Caco-2 (cell line): ENCODE results near the gene PNPLA7. TPM values are rescaled to one million over a fixed set of nuclear protein-coding genes. Genes with fewer than 3 reads are reported as not detected.

Experiments used
- BruUV-seq: library from RNA; stranded (reverse); fragments of 400-500 nt; replicated peaks from 2 replicates; lab custom pipeline; 2021; lab: Mats Ljungman, UMichigan
- CTCF ChIA-PET: fragments of 300-600 bp; sonication (Branson Sonifier 250); formaldehyde crosslinking; loops from one replicate; lab custom pipeline; 2022; ENCODE audit warnings: antibody characterized with exemption; lab: Charles Lee
- POLR2A ChIA-PET: fragments of 300-600 bp; sonication (Branson Sonifier 250); formaldehyde crosslinking; loops from one replicate; lab custom pipeline; 2022; ENCODE audit warnings: antibody characterized with exemption; lab: Charles Lee
- DNase-seq, 2 experiments: peaks; one replicate each; pipeline versions ENCODE4 v3.0.0 to v3.0.0-alpha.2; 2020 to 2022
- H3K27me3 ChIP-seq: replicated peaks from 2 replicates; pipeline ENCODE4 v1.6.0; 2011; ENCODE audit warnings: low read length; ENCODE audit not compliant: control insufficient read depth, insufficient read depth
- H3K36me3 ChIP-seq: 2 replicates; pipeline ENCODE4 v1.5.1; 2011; ENCODE audit warnings: low read length; ENCODE audit not compliant: control insufficient read depth, insufficient read depth
- H3K4me1 ChIP-seq: fragments of 250-450 bp; sonication (Bioruptor Pico); 2 replicates; pipeline ENCODE4 v1.5.1; 2020; ENCODE audit warnings: mild to moderate bottlenecking
- H3K4me3 ChIP-seq: 2 replicates; pipeline ENCODE4 v1.5.1; 2011; ENCODE audit warnings: low read depth, mild to moderate bottlenecking, control low read depth, low read length
- H3K9me3 ChIP-seq: fragments of 250-450 bp; sonication (Bioruptor Pico); 2 replicates; pipeline ENCODE4 v1.5.1; 2020; ENCODE audit warnings: mild to moderate bottlenecking, moderate library complexity
- H3K27ac Mint-ChIP-seq: one replicate; pipeline ENCODE4 v1.8.0; 2022; ENCODE audit warnings: mixed read lengths; ENCODE audit not compliant: unreplicated experiment
- H3K27me3 Mint-ChIP-seq: one replicate; pipeline ENCODE4 v1.8.0; 2022; ENCODE audit warnings: mixed read lengths; ENCODE audit not compliant: insufficient read depth, unreplicated experiment
- H3K36me3 Mint-ChIP-seq: one replicate; pipeline ENCODE4 v1.8.0; 2022; ENCODE audit warnings: mild to moderate bottlenecking, mixed read lengths; ENCODE audit not compliant: insufficient read depth, unreplicated experiment
- H3K4me1 Mint-ChIP-seq: one replicate; pipeline ENCODE4 v1.8.0; 2022; ENCODE audit warnings: low read depth, mixed read lengths; ENCODE audit not compliant: unreplicated experiment
- H3K4me3 Mint-ChIP-seq: one replicate; pipeline ENCODE4 v1.8.0; 2022; ENCODE audit warnings: mild to moderate bottlenecking, moderate library complexity, mixed read lengths; ENCODE audit not compliant: unreplicated experiment
- H3K9me3 Mint-ChIP-seq: one replicate; pipeline ENCODE4 v1.8.0; 2022; ENCODE audit warnings: mixed read lengths; ENCODE audit not compliant: unreplicated experiment
- intact Hi-C: fragments of 100-400 bp; cut with micrococcal nuclease; formaldehyde crosslinking; loops from one replicate; pipeline ENCODE4 v1.10.0; 2022; ENCODE audit not compliant: unreplicated experiment
- total RNA-seq: library from RNA; stranded (reverse); gene quantifications from 2 replicates; pipeline ENCODE4 v1.2.3, GENCODE V29; 2022
- TF ChIP-seq, protein P1 (sequence below), 2 experiments: fragments of 200-600 bp in 1 of 2; IDR thresholded peaks; 1 replicate in 1 of 2; 2 replicates in 1 of 2; pipeline versions ENCODE4 v1.5.1 to v1.8.0; 2011 to 2022; ENCODE audit warnings: antibody characterized with exemption in 1 of 2, control low read depth in 1 of 2, inconsistent platforms in 1 of 2, low read depth in 1 of 2, low read length in 1 of 2, mild to moderate bottlenecking in 1 of 2, moderate library complexity in 1 of 2; ENCODE audit not compliant: insufficient read depth in 1 of 2, severe bottlenecking in 1 of 2, unreplicated experiment in 1 of 2

PNPLA7 gene
- total RNA-seq, 1 experiment from 2014 or later = 1.8 TPM

GRCh38 chr9:137547687-137548543 is 2.3 kb downstream of the PNPLA7 start:
- H3K4me3 ChIP-seq = no peak overlapping the region
- H3K4me1 ChIP-seq = peaks cover 5% of the 10 kb centered on the region; the same call in 1 of the 2 replicates
- ChIA-PET CTCF (no interaction called here), POLR2A (no interaction called here)
- H3K36me3 ChIP-seq = no peaks in the 10 kb centered on the region
- TF ChIP-seq, protein P1, sequence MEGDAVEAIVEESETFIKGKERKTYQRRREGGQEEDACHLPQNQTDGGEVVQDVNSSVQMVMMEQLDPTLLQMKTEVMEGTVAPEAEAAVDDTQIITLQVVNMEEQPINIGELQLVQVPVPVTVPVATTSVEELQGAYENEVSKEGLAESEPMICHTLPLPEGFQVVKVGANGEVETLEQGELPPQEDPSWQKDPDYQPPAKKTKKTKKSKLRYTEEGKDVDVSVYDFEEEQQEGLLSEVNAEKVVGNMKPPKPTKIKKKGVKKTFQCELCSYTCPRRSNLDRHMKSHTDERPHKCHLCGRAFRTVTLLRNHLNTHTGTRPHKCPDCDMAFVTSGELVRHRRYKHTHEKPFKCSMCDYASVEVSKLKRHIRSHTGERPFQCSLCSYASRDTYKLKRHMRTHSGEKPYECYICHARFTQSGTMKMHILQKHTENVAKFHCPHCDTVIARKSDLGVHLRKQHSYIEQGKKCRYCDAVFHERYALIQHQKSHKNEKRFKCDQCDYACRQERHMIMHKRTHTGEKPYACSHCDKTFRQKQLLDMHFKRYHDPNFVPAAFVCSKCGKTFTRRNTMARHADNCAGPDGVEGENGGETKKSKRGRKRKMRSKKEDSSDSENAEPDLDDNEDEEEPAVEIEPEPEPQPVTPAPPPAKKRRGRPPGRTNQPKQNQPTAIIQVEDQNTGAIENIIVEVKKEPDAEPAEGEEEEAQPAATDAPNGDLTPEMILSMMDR (IDR thresholded peaks at IDR 0.05; ENCODE audit: insufficient read depth in 1 of 2, low read depth in 1 of 2, low read length in 1 of 2, severe bottlenecking in 1 of 2, unreplicated experiment in 1 of 2) = no peak
- H3K9me3 Mint-ChIP-seq = peaks cover 10% of the 10 kb centered on the region
- H3K4me3 Mint-ChIP-seq = no peak overlapping the region
- H3K36me3 Mint-ChIP-seq = peaks cover 27% of the 10 kb centered on the region
- BruUV-seq = no TSS peak
- H3K27ac Mint-ChIP-seq = no peak overlapping the region
- no peak for DNase-seq
- no peaks in the 10 kb centered on the region for H3K27me3 ChIP-seq
- no peaks in the 10 kb centered on the region for H3K27me3 Mint-ChIP-seq
- intact Hi-C loops = no loop called here
- H3K9me3 ChIP-seq = no peaks in the 10 kb centered on the region
- peaks cover 6% of the 10 kb centered on the region for H3K4me1 Mint-ChIP-seq

GRCh38 chr9:137545123-137545522 is 5.1 kb downstream of the PNPLA7 start:
- ChIA-PET POLR2A (no interaction called here), CTCF (no interaction called here)
- Mint-ChIP-seq H3K36me3 (peaks cover 2% of the 10 kb centered on the region), H3K27ac (no peak overlapping the region), H3K9me3 (peaks cover 10% of the 10 kb centered on the region), H3K4me3 (no peak overlapping the region), H3K27me3 (no peaks in the 10 kb centered on the region), H3K4me1 (no peaks in the 10 kb centered on the region)
- Histone ChIP-seq H3K36me3 (no peaks in the 10 kb centered on the region), H3K9me3 (no peaks in the 10 kb centered on the region), H3K4me1 (peaks cover 4% of the 10 kb centered on the region; the same call in 1 of the 2 replicates), H3K4me3 (no peak overlapping the region), H3K27me3 (no peaks in the 10 kb centered on the region)
- DNase-seq = no peak
- intact Hi-C loops = no loop called here
- TF ChIP-seq, protein P1 (IDR thresholded peaks at IDR 0.05; ENCODE audit: insufficient read depth in 1 of 2, low read depth in 1 of 2, low read length in 1 of 2, severe bottlenecking in 1 of 2, unreplicated experiment in 1 of 2) = no peak
- no TSS peak for BruUV-seq

- H3K4me1 ChIP-seq = no peaks in the 10 kb centered on the region
- Mint-ChIP-seq H3K27me3 (no peaks in the 10 kb centered on the region), H3K9me3 (peaks cover 10% of the 10 kb centered on the region), H3K36me3 (no peaks in the 10 kb centered on the region), H3K27ac (no peak overlapping the region), H3K4me3 (no peak overlapping the region), H3K4me1 (no peaks in the 10 kb centered on the region)
- TF ChIP-seq, protein P1 (IDR thresholded peaks at IDR 0.05; ENCODE audit: insufficient read depth in 1 of 2, low read depth in 1 of 2, low read length in 1 of 2, severe bottlenecking in 1 of 2, unreplicated experiment in 1 of 2) = no peak
- no peak for DNase-seq
- ChIA-PET POLR2A (no interaction called here), CTCF (no interaction called here)
- no TSS peak for BruUV-seq
- intact Hi-C loops = no loop called here
- H3K9me3 ChIP-seq = no peaks in the 10 kb centered on the region
- no peak overlapping the region for H3K4me3 ChIP-seq
- no peaks in the 10 kb centered on the region for H3K36me3 ChIP-seq
- H3K27me3 ChIP-seq = no peaks in the 10 kb centered on the region
Observed at GRCh38 chr9:137544176-137544760, 5.9 kb downstream of the PNPLA7 start.
